HepG2 (cell line): ENCODE data around the gene SEMA7A. TPM values are rescaled to one million over a fixed set of nuclear protein-coding genes. Genes with fewer than 3 reads are reported as not detected.
A peak's percentile ranks its signal among the peaks of the same experiment; 100 is the strongest.

Source experiments
- DR1 ChIP-seq: sonication (generic); formaldehyde crosslinking; IDR thresholded peaks from 2 replicates; pipeline ENCODE4 v1.8.0; 2021; ENCODE audit warnings: mild to moderate bottlenecking, missing genetic modification reagents, inconsistent platforms
- KDM5A ChIP-seq: fragments of 200-600 bp; sonication (generic); IDR thresholded peaks from 2 replicates; pipeline ENCODE4 v1.7.0; 2018; ENCODE audit warnings: antibody characterized with exemption, mild to moderate bottlenecking, low read length, borderline replicate concordance
- KLF11 ChIP-seq: IDR thresholded peaks from 2 replicates; pipeline ENCODE4 v1.6.1; 2016; ENCODE audit warnings: missing compliant biosample characterization
- NFKB2 ChIP-seq: sonication (generic); formaldehyde crosslinking; IDR thresholded peaks from 2 replicates; pipeline ENCODE4 v1.4.0; 2020; ENCODE audit warnings: missing genetic modification reagents, borderline replicate concordance
- PATZ1 ChIP-seq: sonication (generic); formaldehyde crosslinking; IDR thresholded peaks from 2 replicates; pipeline ENCODE4 v1.4.0; 2020; ENCODE audit warnings: missing genetic modification reagents
- PITX1 ChIP-seq: sonication (generic); formaldehyde crosslinking; IDR thresholded peaks from 2 replicates; pipeline ENCODE4 v1.5.1; 2020; ENCODE audit warnings: mild to moderate bottlenecking, missing genetic modification reagents
- RFX1 ChIP-seq: fragments of 450-650 bp; IDR thresholded peaks from 2 replicates; pipeline ENCODE4 v1.6.1; 2017
- SAP130 ChIP-seq: IDR thresholded peaks from 2 replicates; pipeline ENCODE4 v1.6.1; 2016; ENCODE audit warnings: low read depth
- SIN3B ChIP-seq: fragments of 150-350 bp; IDR thresholded peaks from 2 replicates; pipeline ENCODE4 v1.6.1; 2014; ENCODE audit warnings: low read length
- SKIL ChIP-seq: sonication (generic); formaldehyde crosslinking; IDR thresholded peaks from 2 replicates; pipeline ENCODE4 v1.8.0; 2022; ENCODE audit warnings: missing genetic modification reagents, mild to moderate bottlenecking, moderate library complexity, borderline replicate concordance
- TCF7L2 ChIP-seq: IDR thresholded peaks from 2 replicates; pipeline ENCODE4 v1.6.1; 2011; ENCODE audit warnings: mild to moderate bottlenecking, low read depth, low read length, moderate library complexity
- TEF ChIP-seq: sonication (generic); formaldehyde crosslinking; IDR thresholded peaks from 2 replicates; pipeline ENCODE4 v1.5.0; 2020; ENCODE audit warnings: missing genetic modification reagents
- THYN1 ChIP-seq: sonication (generic); formaldehyde crosslinking; IDR thresholded peaks from 2 replicates; pipeline ENCODE4 v1.8.1; 2023; ENCODE audit warnings: low read depth, mild to moderate bottlenecking, moderate library complexity, missing genetic modification reagents, borderline replicate concordance
- ZBTB21 ChIP-seq: sonication (generic); formaldehyde crosslinking; IDR thresholded peaks from 2 replicates; pipeline ENCODE4 v1.4.0; 2020; ENCODE audit warnings: missing genetic modification reagents
- ZKSCAN8 ChIP-seq: IDR thresholded peaks from 2 replicates; pipeline ENCODE4 v1.6.1; 2016; ENCODE audit warnings: borderline replicate concordance, missing genetic modification reagents, missing compliant biosample characterization
- ZNF251 ChIP-seq: sonication (generic); formaldehyde crosslinking; IDR thresholded peaks from 2 replicates; pipeline ENCODE4 v1.9.0; 2021; ENCODE audit warnings: mild to moderate bottlenecking, missing genetic modification reagents
- ZNF569 ChIP-seq: sonication (generic); formaldehyde crosslinking; IDR thresholded peaks from 2 replicates; pipeline ENCODE4 v1.5.0; 2020; ENCODE audit warnings: mild to moderate bottlenecking, missing genetic modification reagents, moderate library complexity, borderline replicate concordance
- ZNF652 ChIP-seq: IDR thresholded peaks from 2 replicates; pipeline ENCODE4 v1.6.1; 2016; ENCODE audit warnings: low read depth, borderline replicate concordance
- ZNF670 ChIP-seq: sonication (generic); formaldehyde crosslinking; IDR thresholded peaks from 2 replicates; pipeline ENCODE4 v1.8.0; 2022; ENCODE audit warnings: mild to moderate bottlenecking, missing genetic modification reagents, borderline replicate concordance
- ZNF75D ChIP-seq: sonication (generic); formaldehyde crosslinking; IDR thresholded peaks from 2 replicates; pipeline ENCODE4 v1.8.1; 2023; ENCODE audit warnings: missing genetic modification reagents, mild to moderate bottlenecking, borderline replicate concordance
- ZXDC ChIP-seq: sonication (generic); formaldehyde crosslinking; IDR thresholded peaks from 2 replicates; pipeline ENCODE4 v1.5.0; 2020; ENCODE audit warnings: mild to moderate bottlenecking, missing genetic modification reagents
- polyA plus RNA-seq, 8 experiments: library from polyadenylated mRNA; depleted of rRNA in 3 of 8; stranded (reverse) in 7 of 8; unstranded in 1 of 8; fragments of >200 nt; fragmentation: Illumina TruSeq in 4 of 8; extraction: Trizol in 4 of 8; gene quantifications; 2 replicates each; pipeline versions ENCODE4 v1.2.1 to v1.2.3, GENCODE V29; 2011 to 2016; ENCODE audit warnings: low read depth in 4 of 8, missing spikeins in 1 of 8, mixed read lengths in 1 of 8; ENCODE audit not compliant: insufficient read depth in 1 of 8
- total RNA-seq, 5 experiments: library from RNA; depleted of rRNA; stranded (reverse); fragments of >200 nt; fragmentation: Illumina TruSeq; extraction: Trizol; gene quantifications; 2 replicates each; pipeline ENCODE4 v1.2.3, GENCODE V29; 2016; ENCODE audit warnings: low read depth in 1 of 5

The SEMA7A gene
- total and polyA plus RNA-seq, 2 of the 13 experiments (the other 11 are each of a cell fraction or from before 2014, with no cell fraction given), result 9.0 to 15.8 TPM

- TF ChIP-seq ZNF75D (CRISPR knock-in tag) (no peak), KLF11 (CRISPR knock-in tag) (no peak), PATZ1 (peak; percentile 87), NFKB2 (CRISPR knock-in tag) (no peak), ZNF670 (CRISPR knock-in tag) (peak; percentile 49; the same call in 1 of the 2 replicates), TEF (no peak), TCF7L2 (peak; percentile 92), RFX1 (no peak), SIN3B (no peak), ZNF569 (CRISPR knock-in tag) (no peak), KDM5A (peak; percentile 68; the same call in 1 of the 2 replicates), PITX1 (CRISPR knock-in tag) (peak; percentile 98), SAP130 (CRISPR knock-in tag) (peak; percentile 90), ZBTB21 (CRISPR knock-in tag) (no peak), ZXDC (CRISPR knock-in tag) (no peak), ZNF251 (CRISPR knock-in tag) (no peak), THYN1 (no peak), SKIL (CRISPR knock-in tag) (peak; percentile 96), ZNF652 (0 out of 2 replicates have a peak, but pooled peaks have one; percentile 10), ZKSCAN8 (CRISPR knock-in tag) (peak; percentile 71), DR1 (CRISPR knock-in tag) (no peak)
Measured at GRCh38 chr15:74443100-74443909, 9.5 kb upstream of the SEMA7A start (continued).
